Peyer's patch (tissue), 4 donors: ENCODE measurements around the gene NRG3.

Experiments
- POLR2A ChIP-seq, 2 donors: fragments of 450-650 bp; IDR thresholded peaks; one replicate each; pipeline ENCODE4 v1.5.1; 2017; ENCODE audit warnings: antibody characterized with exemption in 2 of 2, mild to moderate bottlenecking in 2 of 2, moderate library complexity in 2 of 2
- TF ChIP-seq, protein P1 (sequence below), 6 experiments: fragments of 450-650 bp in 4 of 6; fragments of 200-600 bp in 2 of 6; sonication (generic) in 1 of 6; IDR thresholded peaks; one replicate each; pipeline ENCODE4 v1.5.1; 2017 to 2019; ENCODE audit warnings: antibody characterized with exemption in 6 of 6, mild to moderate bottlenecking in 3 of 6, moderate library complexity in 1 of 6

DNA sequence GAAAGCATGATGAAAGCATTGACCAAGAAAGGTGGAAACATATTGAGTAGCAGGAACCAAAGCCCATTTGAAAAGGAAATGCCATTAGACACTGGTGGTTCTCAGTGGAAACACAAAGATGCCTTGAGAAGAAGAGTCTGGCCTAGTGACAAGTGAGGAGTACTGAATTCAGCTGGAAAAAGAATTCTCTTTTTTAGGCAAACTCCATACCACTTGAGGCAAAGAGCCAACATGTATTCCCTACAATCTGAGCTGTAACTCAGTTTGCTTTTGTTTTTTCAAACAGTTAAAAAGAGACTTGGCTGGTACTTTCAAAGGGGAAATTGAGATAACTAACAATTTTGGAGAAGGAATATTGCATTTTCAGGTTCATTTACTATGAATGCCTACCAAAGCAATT is 624.0 kb downstream of the NRG3 start:
- TF ChIP-seq, protein P1, sequence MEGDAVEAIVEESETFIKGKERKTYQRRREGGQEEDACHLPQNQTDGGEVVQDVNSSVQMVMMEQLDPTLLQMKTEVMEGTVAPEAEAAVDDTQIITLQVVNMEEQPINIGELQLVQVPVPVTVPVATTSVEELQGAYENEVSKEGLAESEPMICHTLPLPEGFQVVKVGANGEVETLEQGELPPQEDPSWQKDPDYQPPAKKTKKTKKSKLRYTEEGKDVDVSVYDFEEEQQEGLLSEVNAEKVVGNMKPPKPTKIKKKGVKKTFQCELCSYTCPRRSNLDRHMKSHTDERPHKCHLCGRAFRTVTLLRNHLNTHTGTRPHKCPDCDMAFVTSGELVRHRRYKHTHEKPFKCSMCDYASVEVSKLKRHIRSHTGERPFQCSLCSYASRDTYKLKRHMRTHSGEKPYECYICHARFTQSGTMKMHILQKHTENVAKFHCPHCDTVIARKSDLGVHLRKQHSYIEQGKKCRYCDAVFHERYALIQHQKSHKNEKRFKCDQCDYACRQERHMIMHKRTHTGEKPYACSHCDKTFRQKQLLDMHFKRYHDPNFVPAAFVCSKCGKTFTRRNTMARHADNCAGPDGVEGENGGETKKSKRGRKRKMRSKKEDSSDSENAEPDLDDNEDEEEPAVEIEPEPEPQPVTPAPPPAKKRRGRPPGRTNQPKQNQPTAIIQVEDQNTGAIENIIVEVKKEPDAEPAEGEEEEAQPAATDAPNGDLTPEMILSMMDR (IDR thresholded peaks at IDR 0.05): no peak
- no peak for TF ChIP-seq POLR2A (IDR thresholded peaks at IDR 0.05)
